Hematopoietic multipotent progenitor cell treated with erythropoietin and hydrocortisone succinate and interleukin-3 and kit ligand, for 17 days (in vitro differentiated cells): ENCODE results near the gene GOLIM4.

Experiments used
- DNase-seq: peaks from one replicate; pipeline ENCODE4 v3.0.0-alpha.2; 2015; ENCODE audit warnings: low spot score

GOLIM4 gene

GRCh38 chr3:167992381-167992780 is 103.3 kb downstream of the GOLIM4 start:
- no peak for DNase-seq

GRCh38 chr3:167991213-167991612 is 104.5 kb downstream of the GOLIM4 start:
- DNase-seq = no peak

GRCh38 chr3:167989999-167990398 is 105.7 kb downstream of the GOLIM4 start:
- DNase-seq = no peak

GRCh38 chr3:167989066-167989465 is 106.7 kb downstream of the GOLIM4 start:
- DNase-seq = no peak

- DNase-seq = no peak
Measured at GRCh38 chr3:167983583-167983982, 112.1 kb downstream of the GOLIM4 start.

GRCh38 chr3:167978486-167978885 is 117.2 kb downstream of the GOLIM4 start:
- DNase-seq = no peak

- no peak for DNase-seq
Measured at GRCh38 chr3:167978071-167978470, 117.7 kb downstream of the GOLIM4 start.

- DNase-seq = no peak
Measured at GRCh38 chr3:167976516-167977361, 119.0 kb downstream of the GOLIM4 start.

GRCh38 chr3:167973901-167974300 is 121.8 kb downstream of the GOLIM4 start:
- DNase-seq = no peak

- DNase-seq = no peak
Measured at GRCh38 chr3:167973046-167973445, 122.7 kb downstream of the GOLIM4 start.

GRCh38 chr3:167972502-167972901 is 123.2 kb downstream of the GOLIM4 start:
- no peak for DNase-seq

GRCh38 chr3:167969548-167969947 is 126.2 kb downstream of the GOLIM4 start:
- no peak for DNase-seq

- DNase-seq = no peak
Measured at GRCh38 chr3:167967257-167968036, 128.3 kb downstream of the GOLIM4 start.
